ENCODE data around the gene PPM1L.
"Not testable (repeated sequence)": the region's sequence is repeated elsewhere in the genome, so short reads cannot be mapped to it uniquely, and the experiment has no call there.

Gene PPM1L

GRCh38 chr3:160931474-160931873, 175.4 kb downstream of the PPM1L start:
- no peak for DNase-seq

- no peak for DNase-seq
Measured at GRCh38 chr3:160935413-160936095, 179.5 kb downstream of the PPM1L start.

- DNase-seq = peak; percentile 22
Measured at GRCh38 chr3:160941885-160942494, 186.0 kb downstream of the PPM1L start.

GRCh38 chr3:160943996-160944395, 188.0 kb downstream of the PPM1L start:
- DNase-seq = no peak

- DNase-seq = no peak
Measured at GRCh38 chr3:160945336-160945735, 189.3 kb downstream of the PPM1L start.

GRCh38 chr3:160948273-160948672, 192.2 kb downstream of the PPM1L start:
- no peak for DNase-seq

- DNase-seq = no peak
Measured at GRCh38 chr3:160949460-160949859, 193.4 kb downstream of the PPM1L start.

- DNase-seq = no peak
Measured at GRCh38 chr3:160950542-160950941, 194.5 kb downstream of the PPM1L start.

- no peak for DNase-seq
Measured at GRCh38 chr3:160950954-160951353, 194.9 kb downstream of the PPM1L start.

- no peak for DNase-seq
Measured at GRCh38 chr3:160951642-160952487, 195.8 kb downstream of the PPM1L start.

GRCh38 chr3:160953686-160954085, 197.7 kb downstream of the PPM1L start:
- no peak for DNase-seq

GRCh38 chr3:160956785-160957184, 200.8 kb downstream of the PPM1L start:
- DNase-seq = no peak

- no peak for DNase-seq
Measured at GRCh38 chr3:160960568-160960967, 204.5 kb downstream of the PPM1L start.

GRCh38 chr3:160963949-160964348, 207.9 kb downstream of the PPM1L start:
- no peak for DNase-seq

- DNase-seq = no peak
Measured at GRCh38 chr3:160968761-160969160, 212.7 kb downstream of the PPM1L start.

GRCh38 chr3:160973067-160973809, 217.2 kb downstream of the PPM1L start:
- no peak for DNase-seq

GRCh38 chr3:160977773-160978172, 221.7 kb downstream of the PPM1L start:
- no peak for DNase-seq

- no peak for DNase-seq
Measured at GRCh38 chr3:160980740-160981139, 224.7 kb downstream of the PPM1L start.

- no peak for DNase-seq
Measured at GRCh38 chr3:160981217-160981938, 225.3 kb downstream of the PPM1L start.

GRCh38 chr3:160982491-160982890, 226.5 kb downstream of the PPM1L start:
- no peak for DNase-seq

GRCh38 chr3:160983900-160984299, 227.9 kb downstream of the PPM1L start:
- DNase-seq = not testable (repeated sequence)

GRCh38 chr3:160986069-160986468, 230.0 kb downstream of the PPM1L start:
- DNase-seq = no peak
